ENCODE data around the gene CPSF3.
A peak's percentile ranks its signal among the peaks of the same experiment; 100 is the strongest.
"Not testable (repeated sequence)": the region's sequence is repeated elsewhere in the genome, so short reads cannot be mapped to it uniquely, and the experiment has no call there.

The CPSF3 gene

GRCh38 chr2:9472511-9472910 is 49.1 kb downstream of the CPSF3 start:
- DNase-seq, result no peak

DNA sequence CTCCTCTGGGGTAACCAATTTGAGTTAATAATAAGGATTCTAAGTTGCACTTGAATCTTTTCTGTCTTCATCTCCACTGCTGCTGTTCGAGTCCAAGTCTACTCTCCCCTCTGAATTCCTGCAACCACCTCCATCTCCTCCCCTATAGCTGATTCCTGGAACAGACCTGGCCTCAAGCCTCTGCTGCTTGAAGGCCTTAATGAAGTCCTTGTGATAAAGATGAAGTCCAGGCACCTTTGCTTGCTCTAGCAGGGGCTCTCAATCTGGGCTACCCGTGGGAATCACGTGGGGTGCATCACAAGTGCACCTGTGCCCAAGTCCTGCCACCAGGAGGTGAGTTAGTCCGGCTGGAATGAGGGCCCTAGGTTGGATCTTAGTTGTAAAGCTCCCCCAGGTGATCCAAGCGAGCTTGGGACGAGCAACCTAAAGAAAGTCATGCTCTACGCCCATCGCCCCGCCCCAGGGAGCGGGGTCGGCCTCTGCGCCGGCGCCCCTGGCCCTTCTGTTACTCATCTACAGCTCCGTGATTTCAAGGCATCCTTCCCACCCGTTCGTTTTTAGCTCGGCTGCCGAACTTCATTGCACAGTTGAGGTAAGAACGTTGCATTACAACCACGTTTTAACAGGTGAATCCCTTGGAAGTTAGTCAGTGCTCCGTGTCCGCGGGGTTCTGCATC is 50.0 kb downstream of the CPSF3 start:
- peak; percentile 45 for DNase-seq

GRCh38 chr2:9473985-9474360 is 50.5 kb downstream of the CPSF3 start:
- DNase-seq, result peak; percentile 66

DNA sequence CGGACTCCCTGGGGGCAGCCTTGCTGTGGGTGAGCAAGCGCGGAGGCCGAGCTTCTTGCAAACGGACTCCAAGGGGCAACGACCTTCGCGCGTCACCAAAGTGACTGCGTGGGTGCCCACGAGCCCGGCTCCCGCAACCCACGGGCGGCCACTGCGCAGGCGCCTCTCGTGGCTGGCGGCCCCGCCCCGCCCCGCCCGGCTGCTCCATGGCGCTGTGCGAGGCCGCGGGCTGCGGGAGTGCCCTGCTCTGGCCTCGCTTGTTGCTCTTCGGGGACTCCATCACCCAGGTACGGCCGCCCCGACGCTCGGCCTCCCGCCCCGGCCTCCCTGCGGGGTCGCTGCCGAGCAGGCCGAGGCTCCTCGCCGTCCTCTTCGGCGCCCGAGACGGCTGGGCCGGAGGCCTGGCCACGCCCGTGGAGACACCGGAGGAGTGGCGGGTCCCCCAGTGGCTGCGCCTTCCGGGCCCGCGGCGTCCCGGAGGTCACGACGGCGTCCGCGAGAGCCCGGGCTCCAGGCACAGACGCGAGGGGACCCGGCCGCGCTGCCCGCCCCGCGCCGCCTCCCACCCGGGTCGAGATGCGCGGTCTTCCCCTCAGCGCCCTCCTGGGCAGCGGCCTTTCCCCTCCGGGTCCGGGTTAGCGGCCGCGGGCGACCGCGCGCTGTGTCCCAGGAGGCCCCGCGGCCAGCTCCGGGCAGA is 51.1 kb downstream of the CPSF3 start, which contains the start of gene IAH1:
Gene IAH1 (plus strand): TSS at position 191 of the 697 bp plus-strand sequence. CDS start 16 bp downstream, at position 207.
- peak; percentile 76 for DNase-seq

- no peak for DNase-seq
Observed at GRCh38 chr2:9477914-9478313, 54.5 kb downstream of the CPSF3 start.

- DNase-seq, result no peak
Observed at GRCh38 chr2:9478526-9478925, 55.1 kb downstream of the CPSF3 start.

DNA sequence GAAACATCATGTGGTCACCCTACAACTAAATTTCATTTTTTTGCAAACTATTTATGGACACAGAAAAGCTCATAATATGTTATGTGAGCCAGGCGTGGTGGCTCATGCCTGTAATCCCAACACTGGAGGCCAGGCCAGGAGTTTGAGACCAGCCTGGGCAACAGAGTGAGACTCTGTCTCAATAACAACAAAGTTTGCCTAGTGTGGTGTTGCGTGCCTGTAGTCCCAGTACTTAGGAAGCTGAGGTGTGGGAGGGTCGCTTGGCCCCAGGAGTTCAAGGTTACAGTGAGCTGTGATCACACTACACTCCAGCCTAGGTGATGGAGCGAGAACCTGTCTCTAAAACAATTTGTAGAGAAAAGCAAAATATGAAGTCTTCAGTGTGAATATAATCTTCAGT is 56.7 kb downstream of the CPSF3 start:
- no peak for DNase-seq

DNA sequence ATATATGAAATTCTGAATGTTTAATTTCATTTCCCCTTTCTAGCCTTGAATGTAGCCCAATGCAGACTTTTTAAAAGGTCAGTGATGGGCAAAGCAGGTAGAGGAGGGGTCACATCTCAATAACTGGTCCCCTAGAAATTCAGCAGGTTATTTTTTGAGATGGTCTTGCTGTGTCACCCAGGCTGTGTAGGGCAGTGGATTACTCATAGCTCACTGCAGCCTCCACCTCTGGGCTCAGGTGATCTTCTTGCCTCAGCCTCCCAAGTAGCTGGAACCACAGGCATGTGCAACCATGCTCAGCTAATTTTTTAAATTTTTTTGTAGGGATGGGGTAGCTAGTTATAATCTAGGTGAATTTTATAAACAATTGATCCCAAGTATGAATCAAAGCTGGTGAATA is 59.7 kb downstream of the CPSF3 start:
- no peak for DNase-seq

GRCh38 chr2:9484533-9484932 is 61.1 kb downstream of the CPSF3 start:
- DNase-seq, result no peak

DNA sequence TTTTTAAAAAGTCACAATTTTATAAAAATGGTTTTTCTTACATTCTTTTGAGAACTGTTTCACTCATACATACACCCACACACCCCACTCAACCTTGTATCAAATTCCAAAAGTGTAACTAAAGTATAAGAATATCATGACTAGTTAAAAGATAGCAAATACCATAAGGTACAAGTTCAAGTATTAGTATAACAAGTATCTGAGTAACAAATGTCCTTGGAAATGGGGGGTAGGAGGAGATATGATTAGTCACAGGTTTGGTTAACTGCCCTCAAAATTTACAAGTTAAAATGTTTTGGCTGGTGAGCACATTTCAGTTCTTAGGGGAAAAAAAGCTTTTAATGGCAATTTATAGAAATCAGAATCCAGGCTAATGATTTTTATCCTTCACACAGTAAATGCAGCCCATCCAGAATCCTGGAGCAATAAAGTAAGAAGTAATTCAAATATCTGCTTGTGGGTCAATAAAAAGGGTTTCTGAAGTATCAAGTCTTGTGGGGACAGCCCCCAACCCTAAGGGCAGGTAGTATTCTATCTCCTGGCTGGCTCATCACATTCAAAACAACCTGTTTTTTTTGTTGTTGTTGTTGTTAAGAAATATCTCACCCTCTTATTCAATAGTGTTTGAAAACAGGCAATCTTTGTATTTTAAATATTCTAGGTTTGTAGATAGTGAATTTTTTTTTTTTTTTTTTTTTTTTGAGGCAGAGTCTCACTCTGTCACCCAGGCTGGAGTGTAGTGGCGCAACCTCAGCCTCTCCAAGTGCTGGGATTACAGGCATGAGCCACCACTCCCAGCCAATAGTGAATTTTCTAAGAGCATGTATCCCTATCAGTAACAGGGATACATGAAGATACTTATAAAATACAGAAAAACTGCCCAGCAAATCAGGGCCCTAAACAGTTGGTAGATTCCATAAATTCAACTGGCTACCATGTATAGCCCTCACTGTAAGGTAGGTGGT is 65.4 kb downstream of the CPSF3 start:
- DNase-seq, result no peak

- no peak for DNase-seq
Observed at GRCh38 chr2:9490789-9491188, 67.3 kb downstream of the CPSF3 start.

- no peak for DNase-seq
Observed at GRCh38 chr2:9492927-9493326, 69.5 kb downstream of the CPSF3 start.

DNA sequence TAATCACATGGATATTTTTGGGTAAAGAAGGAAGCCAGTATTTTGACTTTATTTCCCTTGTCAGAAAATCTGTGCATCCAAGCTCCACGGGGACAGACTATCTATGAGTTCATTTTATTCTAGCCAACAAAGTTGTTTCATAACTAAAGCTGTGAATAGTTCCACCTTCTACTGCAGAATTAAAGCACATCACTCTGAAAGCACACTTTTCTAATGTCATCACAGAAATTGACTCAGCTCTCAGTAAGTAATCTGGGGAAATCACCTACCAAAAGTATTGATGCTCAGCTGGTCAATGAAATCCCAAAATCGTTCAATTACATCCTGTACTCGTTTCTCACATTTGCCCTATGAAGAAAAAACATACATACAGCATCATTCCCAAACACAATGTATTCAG is 70.0 kb downstream of the CPSF3 start:
- DNase-seq, result no peak

DNA sequence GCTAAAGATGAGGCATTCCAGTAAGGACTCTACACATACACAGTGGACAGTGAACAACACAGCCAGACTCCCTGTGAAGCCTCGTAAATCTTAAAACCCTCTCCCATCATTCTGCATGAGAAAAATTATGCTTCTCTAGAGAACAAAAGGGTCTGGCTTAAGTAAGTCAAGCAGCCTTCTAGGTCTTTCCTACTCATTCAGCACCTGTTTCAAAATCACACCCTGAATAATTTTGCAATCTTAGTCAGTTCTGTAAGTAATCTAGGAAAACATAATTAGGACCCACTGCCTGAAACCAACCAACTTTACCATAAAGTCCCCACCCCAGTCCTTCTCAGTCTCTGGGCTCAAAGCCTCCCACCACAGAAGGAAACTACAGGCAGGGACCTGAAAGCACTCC is 70.6 kb downstream of the CPSF3 start:
- no peak for DNase-seq

- no peak for DNase-seq
Observed at GRCh38 chr2:9497017-9497416, 73.6 kb downstream of the CPSF3 start.

GRCh38 chr2:9498210-9498609 is 74.8 kb downstream of the CPSF3 start:
- no peak for DNase-seq

GRCh38 chr2:9508931-9509330 is 85.5 kb downstream of the CPSF3 start:
- DNase-seq, result no peak

GRCh38 chr2:9513946-9514345 is 90.5 kb downstream of the CPSF3 start:
- not testable (repeated sequence) for DNase-seq

- no peak for DNase-seq
Observed at GRCh38 chr2:9517118-9517782, 93.8 kb downstream of the CPSF3 start.

GRCh38 chr2:9518163-9518562 is 94.7 kb downstream of the CPSF3 start:
- no peak for DNase-seq

- no peak for DNase-seq
Observed at GRCh38 chr2:9518780-9519179, 95.3 kb downstream of the CPSF3 start.

GRCh38 chr2:9519250-9519649 is 95.8 kb downstream of the CPSF3 start:
- DNase-seq, result no peak
